HG02798 (cell line): ENCODE results near the gene SLC6A4.
"Not testable (repeated sequence)": the region's sequence is repeated elsewhere in the genome, so short reads cannot be mapped to it uniquely, and the experiment has no call there.

Source experiments
- ATAC-seq: cut with Tn5 transposase; IDR thresholded peaks from one replicate; pipeline ENCODE4 v1.9.1; 2021; ENCODE audit warnings: mild to moderate bottlenecking; ENCODE audit not compliant: unreplicated experiment, poor library complexity

Gene SLC6A4

GRCh38 chr17:30239089-30239462 is 3.6 kb upstream of the SLC6A4 start:
- no peak for ATAC-seq

DNA sequence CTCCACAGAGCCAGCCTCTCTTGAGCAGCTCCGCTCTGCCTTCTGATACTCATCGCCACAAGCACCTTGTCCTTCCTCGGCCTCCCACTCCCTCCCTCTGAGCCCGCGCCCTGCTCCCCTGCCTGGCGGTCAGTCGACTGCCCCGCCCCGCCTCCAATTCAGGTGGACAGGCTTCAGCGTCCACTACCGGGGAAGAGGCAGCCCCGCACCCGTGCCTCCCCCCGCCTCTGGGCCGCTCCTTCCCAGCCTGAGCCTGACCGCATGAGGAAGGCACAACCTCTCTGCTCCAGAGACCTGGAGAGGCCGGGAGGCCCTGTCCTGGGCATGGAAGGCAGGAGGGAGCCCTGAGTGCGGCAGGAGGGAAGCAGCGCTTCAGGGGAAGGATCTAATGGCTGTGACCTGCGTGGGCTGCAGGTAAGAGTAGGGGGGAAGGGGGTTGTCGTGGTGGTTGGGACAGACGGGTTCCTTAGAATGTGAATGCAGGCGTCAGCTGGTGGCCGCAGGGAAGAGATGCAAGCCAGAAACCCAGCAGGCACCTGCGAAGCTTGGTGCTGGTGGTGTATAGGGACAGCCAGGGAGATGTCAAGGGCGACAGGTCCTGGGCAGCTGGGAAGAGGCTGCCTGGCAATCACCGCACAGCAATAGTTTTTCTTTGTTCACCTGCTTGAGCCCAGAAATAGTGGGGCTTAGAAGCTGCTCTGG is 3.0 kb upstream of the SLC6A4 start:
- ATAC-seq, result no peak

- ATAC-seq, result no peak
Measured at GRCh38 chr17:30238003-30238344, 2.5 kb upstream of the SLC6A4 start.

GRCh38 chr17:30237296-30238002 is 2.0 kb upstream of the SLC6A4 start:
- no peak for ATAC-seq

- ATAC-seq, result no peak
Measured at GRCh38 chr17:30236766-30237165, 1.3 kb upstream of the SLC6A4 start.

DNA sequence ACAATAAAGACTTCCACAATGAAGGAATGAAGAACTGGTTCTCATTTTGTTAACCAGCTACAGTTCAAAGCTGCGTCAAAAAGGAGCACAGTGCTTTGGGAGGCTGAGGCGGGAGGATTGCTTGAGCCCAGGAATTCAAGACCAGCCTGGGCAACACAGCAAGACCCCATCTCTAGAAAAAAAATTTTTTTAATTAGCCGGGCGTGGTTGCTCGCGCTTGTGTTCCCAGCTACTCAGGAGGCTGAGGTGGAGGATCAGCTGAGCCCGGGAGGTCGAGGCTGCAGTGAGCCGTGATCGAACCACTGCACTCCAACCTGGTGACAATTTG is 764 bp upstream of the SLC6A4 start:
- no peak for ATAC-seq

- ATAC-seq, result peak; percentile 68
Measured at GRCh38 chr17:30234964-30235363, 533 bp downstream of the SLC6A4 start.

GRCh38 chr17:30234296-30234695 is 1.2 kb downstream of the SLC6A4 start:
- no peak for ATAC-seq

DNA sequence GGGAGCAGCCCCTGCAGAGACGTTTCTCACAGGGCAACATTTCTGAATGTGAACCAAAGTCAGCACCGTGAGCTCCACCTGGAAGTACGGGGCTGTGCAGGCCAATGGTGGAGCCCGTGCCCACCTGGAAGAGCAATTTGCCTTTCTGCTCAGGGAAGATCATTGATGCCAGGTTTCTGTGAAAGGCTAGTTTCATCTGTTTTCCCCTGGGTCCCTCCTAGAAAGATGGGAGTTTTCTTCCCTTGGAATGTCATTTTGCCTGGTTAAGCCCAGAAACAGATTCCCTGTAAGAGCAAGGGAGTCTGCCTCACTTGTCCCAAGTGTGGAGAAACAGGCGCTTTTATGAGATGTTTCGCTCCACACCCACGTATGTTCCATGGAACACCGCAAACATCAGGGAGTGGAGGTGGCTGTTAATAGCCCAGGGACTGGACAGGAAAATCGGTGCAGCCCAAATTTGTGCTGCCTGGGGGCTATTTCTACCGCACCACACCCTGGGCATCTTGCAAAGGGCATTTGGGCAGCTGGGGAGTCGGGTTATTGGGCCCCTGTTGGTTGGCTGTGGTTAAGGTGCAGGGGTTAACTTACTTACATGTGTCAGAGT is 2.6 kb downstream of the SLC6A4 start:
- no peak for ATAC-seq

GRCh38 chr17:30232015-30232823 is 3.3 kb downstream of the SLC6A4 start:
- no peak for ATAC-seq

DNA sequence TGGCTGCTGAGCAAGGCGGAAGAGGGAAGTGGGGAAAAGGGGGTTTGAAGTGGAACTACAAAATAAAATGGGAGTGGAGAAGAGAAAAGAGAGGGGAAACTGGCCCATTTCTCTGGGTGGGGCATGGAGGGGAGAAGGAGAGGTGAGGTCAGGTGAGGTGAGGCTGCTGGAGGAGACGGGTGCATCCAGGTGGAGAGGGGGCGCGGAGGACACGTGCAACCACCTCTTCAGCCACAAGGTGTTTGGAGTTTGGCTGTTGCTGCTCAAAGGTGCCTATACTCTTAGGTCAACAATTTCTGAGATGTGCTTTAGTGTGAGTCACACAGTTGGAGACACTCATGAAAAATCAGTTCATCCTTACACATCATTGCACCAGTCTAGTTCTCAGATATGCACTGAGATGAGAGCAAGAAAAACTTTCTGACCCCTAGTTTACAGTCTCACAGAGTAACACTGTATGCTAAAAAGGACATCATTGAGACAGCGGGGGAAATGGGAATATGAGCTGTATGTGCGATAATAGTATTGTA is 4.8 kb downstream of the SLC6A4 start:
- no peak for ATAC-seq

- not testable (repeated sequence) for ATAC-seq
Measured at GRCh38 chr17:30230009-30230408, 5.5 kb downstream of the SLC6A4 start.

GRCh38 chr17:30229012-30229411 is 6.5 kb downstream of the SLC6A4 start:
- ATAC-seq, result no peak

DNA sequence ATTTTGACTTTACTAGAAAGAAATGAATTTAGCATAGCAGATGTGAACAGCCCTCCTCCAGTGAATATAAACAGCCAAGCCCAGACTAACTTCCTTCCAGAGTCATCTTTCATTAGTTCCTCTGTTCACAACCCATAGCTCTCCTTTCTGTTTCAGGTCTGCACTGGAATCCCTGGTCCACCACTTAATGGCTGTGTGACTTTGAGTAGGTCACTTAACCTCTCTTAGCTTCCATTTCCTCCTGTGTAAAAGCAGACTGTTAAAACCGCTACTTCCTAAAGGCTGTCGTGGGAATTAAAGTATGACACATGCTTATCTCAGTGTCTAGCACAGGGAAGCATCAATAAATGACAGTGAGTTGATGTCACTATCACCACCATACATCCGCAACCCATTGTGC is 7.5 kb downstream of the SLC6A4 start:
- ATAC-seq, result no peak

GRCh38 chr17:30226878-30227277 is 8.6 kb downstream of the SLC6A4 start:
- ATAC-seq, result no peak

DNA sequence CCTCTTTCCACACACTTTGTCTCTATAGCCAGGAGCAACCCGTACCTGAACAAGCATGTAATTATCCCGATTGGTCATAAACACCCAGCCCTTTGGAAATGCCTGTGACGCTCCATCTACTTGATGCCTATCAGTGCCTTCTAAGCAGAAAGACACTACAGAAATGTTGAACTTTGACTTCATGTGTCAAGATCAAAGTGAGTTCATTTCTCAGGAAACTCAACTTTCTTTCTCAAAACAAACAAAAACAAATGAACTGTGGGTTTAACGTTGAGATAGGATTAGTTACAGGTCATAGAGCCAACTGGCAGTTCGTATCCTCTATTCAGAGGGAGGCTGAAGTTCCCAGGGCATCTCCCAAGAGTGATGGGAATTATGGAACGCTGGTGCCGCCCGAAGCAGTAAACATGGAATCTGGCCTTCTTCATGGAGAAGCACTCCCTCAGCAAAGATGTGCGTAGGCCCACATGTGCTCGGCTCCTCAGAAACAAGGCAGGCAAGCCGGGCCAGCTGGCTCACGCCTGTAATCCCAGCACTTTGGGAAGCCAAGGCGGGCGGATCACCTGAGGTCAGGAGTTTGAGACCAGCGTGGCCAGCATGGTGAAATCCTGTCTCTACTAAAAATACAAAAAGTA is 9.5 kb downstream of the SLC6A4 start:
- no peak for ATAC-seq

GRCh38 chr17:30225112-30225511 is 10.4 kb downstream of the SLC6A4 start:
- no peak for ATAC-seq

DNA sequence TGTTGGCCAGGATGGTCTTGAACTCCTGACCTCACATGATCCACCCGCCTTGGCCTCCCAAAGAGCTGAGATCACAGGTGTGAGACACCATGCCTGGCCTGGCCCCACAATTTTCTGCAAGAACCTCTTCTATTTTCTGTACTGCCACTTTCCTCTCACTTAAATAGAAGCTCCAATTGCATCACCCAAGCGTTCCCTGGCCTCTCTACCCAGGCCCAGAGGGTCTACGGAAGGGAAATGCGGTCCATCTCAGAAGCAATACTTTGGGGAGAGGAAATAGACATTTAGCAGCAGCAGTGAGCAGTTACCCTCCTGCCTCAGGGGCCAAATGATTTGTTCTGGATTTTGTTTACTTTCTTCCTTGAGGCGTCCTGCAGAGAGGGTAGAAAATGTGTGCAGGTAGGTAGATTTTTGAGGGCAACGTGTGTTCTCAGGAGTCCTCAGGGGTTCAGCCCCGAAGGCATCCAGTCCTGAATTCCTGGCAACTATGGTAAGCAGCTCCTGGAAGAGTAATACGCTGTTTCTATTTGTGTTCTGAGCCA is 11.0 kb downstream of the SLC6A4 start:
- ATAC-seq, result no peak

- no peak for ATAC-seq
Measured at GRCh38 chr17:30222721-30223175, 12.7 kb downstream of the SLC6A4 start.

- ATAC-seq, result no peak
Measured at GRCh38 chr17:30222251-30222650, 13.2 kb downstream of the SLC6A4 start.
